Measurements from ENCODE around the gene FKBP8. TPM values are rescaled to one million over a fixed set of nuclear protein-coding genes. Genes with fewer than 3 reads are reported as not detected.
A peak's percentile ranks its signal among the peaks of the same experiment; 100 is the strongest.

FKBP8 gene
- total RNA-seq, 1 experiment from 2014 or later: 243 TPM

- H2AFZ ChIP-seq (ENCODE audit: low read length): peak overlapping the region; percentile 81
- H3K79me2 ChIP-seq (ENCODE audit: low read length): no peaks in the 10 kb centered on the region
- H3K27me3 ChIP-seq (ENCODE audit: low read length): no peaks in the 10 kb centered on the region
- DNase-seq: no peak
- ChIA-PET POLR2A (ENCODE audit: unreplicated experiment) (no interaction called here), CTCF (no interaction called here)
- no TSS peak for BruUV-seq (replicated peaks)
- 0 out of 2 replicates have a peak overlapping the region, but pooled peaks have one; percentile 28 for H3K4me2 ChIP-seq (ENCODE audit: low read length)
- H3K9ac ChIP-seq (ENCODE audit: low read length): no peak overlapping the region
- no peaks in the 10 kb centered on the region for H3K4me1 ChIP-seq (ENCODE audit: insufficient read depth, low read length)
- H3K36me3 ChIP-seq (ENCODE audit: low read depth, low read length): no peaks in the 10 kb centered on the region
- H3F3A ChIP-seq (ENCODE audit: low read length, unreplicated experiment): no peaks in the 10 kb centered on the region
- peak; percentile 20; the same call in 1 of the 2 replicates for ATAC-seq
- no peak overlapping the region for H3K4me3 ChIP-seq (ENCODE audit: low read length)
- intact Hi-C loops (cut with micrococcal nuclease): no loop called here
- no peaks in the 10 kb centered on the region for H3K9me3 ChIP-seq (ENCODE audit: low read length)
- TF ChIP-seq EZH2phosphoT487 (IDR thresholded peaks at IDR 0.05; ENCODE audit: borderline replicate concordance, low read length): no peak
- TF ChIP-seq, protein P1, sequence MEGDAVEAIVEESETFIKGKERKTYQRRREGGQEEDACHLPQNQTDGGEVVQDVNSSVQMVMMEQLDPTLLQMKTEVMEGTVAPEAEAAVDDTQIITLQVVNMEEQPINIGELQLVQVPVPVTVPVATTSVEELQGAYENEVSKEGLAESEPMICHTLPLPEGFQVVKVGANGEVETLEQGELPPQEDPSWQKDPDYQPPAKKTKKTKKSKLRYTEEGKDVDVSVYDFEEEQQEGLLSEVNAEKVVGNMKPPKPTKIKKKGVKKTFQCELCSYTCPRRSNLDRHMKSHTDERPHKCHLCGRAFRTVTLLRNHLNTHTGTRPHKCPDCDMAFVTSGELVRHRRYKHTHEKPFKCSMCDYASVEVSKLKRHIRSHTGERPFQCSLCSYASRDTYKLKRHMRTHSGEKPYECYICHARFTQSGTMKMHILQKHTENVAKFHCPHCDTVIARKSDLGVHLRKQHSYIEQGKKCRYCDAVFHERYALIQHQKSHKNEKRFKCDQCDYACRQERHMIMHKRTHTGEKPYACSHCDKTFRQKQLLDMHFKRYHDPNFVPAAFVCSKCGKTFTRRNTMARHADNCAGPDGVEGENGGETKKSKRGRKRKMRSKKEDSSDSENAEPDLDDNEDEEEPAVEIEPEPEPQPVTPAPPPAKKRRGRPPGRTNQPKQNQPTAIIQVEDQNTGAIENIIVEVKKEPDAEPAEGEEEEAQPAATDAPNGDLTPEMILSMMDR (conservative IDR thresholded peaks at IDR 0.05; ENCODE audit: low read depth, low read length): no peak
- TF ChIP-seq EZH2 (IDR thresholded peaks at IDR 0.05; ENCODE audit: low read length, unreplicated experiment): no peak
- H3K9me2 ChIP-seq (replicated peaks; ENCODE audit: low read length): no peaks in the 10 kb centered on the region
- no peak overlapping the region for H3K27ac ChIP-seq (ENCODE audit: low read length)
- no peaks in the 10 kb centered on the region for H4K20me1 ChIP-seq (ENCODE audit: low read length)
Observed at GRCh38 chr19:18551631-18552030, 8.3 kb upstream of the FKBP8 start.

- intact Hi-C loops (cut with micrococcal nuclease): no loop called here
- Histone ChIP-seq H3K9me2 (replicated peaks; ENCODE audit: low read length) (no peaks in the 10 kb centered on the region), H3K79me2 (ENCODE audit: low read length) (peaks cover 11% of the 10 kb centered on the region), H3K4me2 (ENCODE audit: low read length) (peak overlapping the region; percentile 94), H4K20me1 (ENCODE audit: low read length) (no peaks in the 10 kb centered on the region), H3K9ac (ENCODE audit: low read length) (no peak overlapping the region), H3K4me1 (ENCODE audit: insufficient read depth, low read length) (peaks cover 13% of the 10 kb centered on the region; the same call in 1 of the 2 replicates), H3K27ac (ENCODE audit: low read length) (no peak overlapping the region), H2AFZ (ENCODE audit: low read length) (peak overlapping the region; percentile 97), H3F3A (ENCODE audit: low read length, unreplicated experiment) (no peaks in the 10 kb centered on the region), H3K36me3 (ENCODE audit: low read depth, low read length) (peaks cover 5% of the 10 kb centered on the region; the same call in 1 of the 2 replicates), H3K4me3 (ENCODE audit: low read length) (peak overlapping the region; percentile 70), H3K27me3 (ENCODE audit: low read length) (no peaks in the 10 kb centered on the region), H3K9me3 (ENCODE audit: low read length) (no peaks in the 10 kb centered on the region)
- BruUV-seq (replicated peaks): TSS peak; percentile 28
- no peak for TF ChIP-seq EZH2phosphoT487 (IDR thresholded peaks at IDR 0.05; ENCODE audit: borderline replicate concordance, low read length)
- TF ChIP-seq, protein P1 (conservative IDR thresholded peaks at IDR 0.05; ENCODE audit: low read depth, low read length): 0 out of 2 replicates have a peak, but pooled peaks have one; percentile 13
- ATAC-seq: peak; percentile 83
- ChIA-PET CTCF (no interaction called here), POLR2A (ENCODE audit: unreplicated experiment) (interaction anchor here (0.6 kb wide), 1 partner anchor 13 kb away, joined by 4 read pairs; no protein-coding TSS in a partner anchor)
- peak; percentile 87 for DNase-seq
Observed at GRCh38 chr19:18543814-18544475, 572 bp upstream of the FKBP8 start.

Data from PC-3 (cell line).